ENCODE data around the gene RNF135. TPM values are rescaled to one million over a fixed set of nuclear protein-coding genes. Genes with fewer than 3 reads are reported as not detected.

Gene RNF135
- polyA plus RNA-seq, 1 of the 3 experiments (the other 2 are of a cell fraction): not detected

DNA sequence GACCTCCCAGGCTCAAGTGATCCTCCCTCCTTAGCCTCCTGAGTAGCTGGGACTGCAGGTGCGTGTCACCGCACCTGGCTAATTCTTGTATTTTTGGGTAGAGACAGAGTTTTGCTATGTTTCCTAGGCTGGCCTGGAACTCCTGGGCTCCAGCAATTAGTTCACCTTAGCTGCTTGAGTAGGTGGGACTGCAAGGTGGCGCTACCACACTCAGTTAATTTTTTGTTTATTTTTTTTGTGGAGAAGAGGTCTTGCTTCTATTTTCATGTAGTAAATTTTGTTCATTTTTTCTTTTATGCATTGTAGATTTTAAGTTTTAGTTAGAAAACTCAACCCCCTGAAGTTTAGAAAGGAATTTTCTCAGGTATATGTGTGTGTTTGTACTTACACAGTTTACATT, 21.7 kb downstream of the RNF135 start:
- no peaks in the 10 kb centered on the region for H4K20me1 ChIP-seq (ENCODE audit: insufficient read depth)
- no peak overlapping the region for H3K4me2 ChIP-seq
- no peaks in the 10 kb centered on the region for H3K9me2 ChIP-seq
- H3K9ac ChIP-seq: no peak overlapping the region
- TF ChIP-seq TEAD4 (IDR thresholded peaks at IDR 0.05; ENCODE audit: borderline replicate concordance, insufficient read depth): no peak
- TF ChIP-seq, protein P1, sequence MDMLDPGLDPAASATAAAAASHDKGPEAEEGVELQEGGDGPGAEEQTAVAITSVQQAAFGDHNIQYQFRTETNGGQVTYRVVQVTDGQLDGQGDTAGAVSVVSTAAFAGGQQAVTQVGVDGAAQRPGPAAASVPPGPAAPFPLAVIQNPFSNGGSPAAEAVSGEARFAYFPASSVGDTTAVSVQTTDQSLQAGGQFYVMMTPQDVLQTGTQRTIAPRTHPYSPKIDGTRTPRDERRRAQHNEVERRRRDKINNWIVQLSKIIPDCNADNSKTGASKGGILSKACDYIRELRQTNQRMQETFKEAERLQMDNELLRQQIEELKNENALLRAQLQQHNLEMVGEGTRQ (IDR thresholded peaks at IDR 0.05; ENCODE audit: borderline replicate concordance, low read depth, low read length): no peak
- no peak for TF ChIP-seq RAD21 (IDR thresholded peaks at IDR 0.05; ENCODE audit: low read length)
- TF ChIP-seq EZH2phosphoT487 (IDR thresholded peaks at IDR 0.05; ENCODE audit: borderline replicate concordance, low read depth): no peak
- no peak for TF ChIP-seq FOXJ3 (CRISPR knock-in tag; IDR thresholded peaks at IDR 0.05)
- TF ChIP-seq, protein P2, sequence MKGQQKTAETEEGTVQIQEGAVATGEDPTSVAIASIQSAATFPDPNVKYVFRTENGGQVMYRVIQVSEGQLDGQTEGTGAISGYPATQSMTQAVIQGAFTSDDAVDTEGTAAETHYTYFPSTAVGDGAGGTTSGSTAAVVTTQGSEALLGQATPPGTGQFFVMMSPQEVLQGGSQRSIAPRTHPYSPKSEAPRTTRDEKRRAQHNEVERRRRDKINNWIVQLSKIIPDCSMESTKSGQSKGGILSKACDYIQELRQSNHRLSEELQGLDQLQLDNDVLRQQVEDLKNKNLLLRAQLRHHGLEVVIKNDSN (IDR thresholded peaks at IDR 0.05; ENCODE audit: borderline replicate concordance, low read depth): no peak
- no peak for TF ChIP-seq ELF1 (IDR thresholded peaks at IDR 0.05)
- no peaks in the 10 kb centered on the region for H3K79me2 ChIP-seq (ENCODE audit: insufficient read depth)
- H2AFZ ChIP-seq (ENCODE audit: low read depth): no peak overlapping the region
- H3F3A ChIP-seq (replicated peaks; ENCODE audit: insufficient read depth): no peaks in the 10 kb centered on the region
- no peaks in the 10 kb centered on the region for H3K36me3 ChIP-seq (replicated peaks in 1 of 2; ENCODE audit: control insufficient read depth in 1 of 2, insufficient read depth in 2 of 2, low read length in 1 of 2)
- no peak overlapping the region for H3K27ac ChIP-seq (ENCODE audit: low read depth in 2 of 2, low read length in 1 of 2)
- H3K27me3 ChIP-seq (ENCODE audit: insufficient read depth): no peaks in the 10 kb centered on the region; the same call in 1 of the 2 replicates
- DNase-seq: no peak
- no peaks in the 10 kb centered on the region for H3K4me1 ChIP-seq (ENCODE audit: control insufficient read depth in 1 of 2, insufficient read depth in 2 of 2, low read depth in 1 of 2, low read length in 1 of 2)
- CTCF ChIA-PET: no interaction called here
- H3K9me3 ChIP-seq: no peaks in the 10 kb centered on the region
- H3K4me3 ChIP-seq (ENCODE audit: low read depth in 2 of 2, low read length in 1 of 2): no peak overlapping the region
- POLR2A ChIA-PET: no interaction called here
- 96% methylated on average over 3 of the region's 3 CpGs for WGBS (ENCODE audit: low lambda C conversion rate)

GRCh38 chr17:30995347-30995746, 24.5 kb downstream of the RNF135 start:
- H3K4me2 ChIP-seq: no peak overlapping the region
- no peak overlapping the region for H3K4me3 ChIP-seq (ENCODE audit: low read depth in 2 of 2, low read length in 1 of 2)
- no peak overlapping the region for H3K9ac ChIP-seq
- H3K9me3 ChIP-seq: no peaks in the 10 kb centered on the region
- no peaks in the 10 kb centered on the region for H4K20me1 ChIP-seq (ENCODE audit: insufficient read depth)
- H3F3A ChIP-seq (replicated peaks; ENCODE audit: insufficient read depth): no peaks in the 10 kb centered on the region
- ChIA-PET POLR2A (no interaction called here), CTCF (no interaction called here)
- no peaks in the 10 kb centered on the region for H3K4me1 ChIP-seq (ENCODE audit: control insufficient read depth in 1 of 2, insufficient read depth in 2 of 2, low read depth in 1 of 2, low read length in 1 of 2)
- H3K36me3 ChIP-seq (replicated peaks in 1 of 2; ENCODE audit: control insufficient read depth in 1 of 2, insufficient read depth in 2 of 2, low read length in 1 of 2): no peaks in the 10 kb centered on the region
- WGBS (ENCODE audit: low lambda C conversion rate): 100% methylated on average over 3 of the region's 3 CpGs
- no peak overlapping the region for H3K27ac ChIP-seq (ENCODE audit: low read depth in 2 of 2, low read length in 1 of 2)
- no peaks in the 10 kb centered on the region for H3K9me2 ChIP-seq
- no peak overlapping the region for H2AFZ ChIP-seq (ENCODE audit: low read depth)
- DNase-seq: no peak
- no peaks in the 10 kb centered on the region; the same call in 1 of the 2 replicates for H3K27me3 ChIP-seq (ENCODE audit: insufficient read depth)
- no peaks in the 10 kb centered on the region for H3K79me2 ChIP-seq (ENCODE audit: insufficient read depth)
- TF ChIP-seq CHD2 (IDR thresholded peaks at IDR 0.05; ENCODE audit: low read length, partially characterized antibody): no peak
- TF ChIP-seq, protein P3, sequence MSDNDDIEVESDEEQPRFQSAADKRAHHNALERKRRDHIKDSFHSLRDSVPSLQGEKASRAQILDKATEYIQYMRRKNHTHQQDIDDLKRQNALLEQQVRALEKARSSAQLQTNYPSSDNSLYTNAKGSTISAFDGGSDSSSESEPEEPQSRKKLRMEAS (IDR thresholded peaks at IDR 0.05; ENCODE audit: low read depth): no peak
- no peak for TF ChIP-seq FOXJ3 (CRISPR knock-in tag; IDR thresholded peaks at IDR 0.05)
- TF ChIP-seq FOXM1 (IDR thresholded peaks at IDR 0.05; ENCODE audit: low read depth): no peak
- TF ChIP-seq, protein P4, sequence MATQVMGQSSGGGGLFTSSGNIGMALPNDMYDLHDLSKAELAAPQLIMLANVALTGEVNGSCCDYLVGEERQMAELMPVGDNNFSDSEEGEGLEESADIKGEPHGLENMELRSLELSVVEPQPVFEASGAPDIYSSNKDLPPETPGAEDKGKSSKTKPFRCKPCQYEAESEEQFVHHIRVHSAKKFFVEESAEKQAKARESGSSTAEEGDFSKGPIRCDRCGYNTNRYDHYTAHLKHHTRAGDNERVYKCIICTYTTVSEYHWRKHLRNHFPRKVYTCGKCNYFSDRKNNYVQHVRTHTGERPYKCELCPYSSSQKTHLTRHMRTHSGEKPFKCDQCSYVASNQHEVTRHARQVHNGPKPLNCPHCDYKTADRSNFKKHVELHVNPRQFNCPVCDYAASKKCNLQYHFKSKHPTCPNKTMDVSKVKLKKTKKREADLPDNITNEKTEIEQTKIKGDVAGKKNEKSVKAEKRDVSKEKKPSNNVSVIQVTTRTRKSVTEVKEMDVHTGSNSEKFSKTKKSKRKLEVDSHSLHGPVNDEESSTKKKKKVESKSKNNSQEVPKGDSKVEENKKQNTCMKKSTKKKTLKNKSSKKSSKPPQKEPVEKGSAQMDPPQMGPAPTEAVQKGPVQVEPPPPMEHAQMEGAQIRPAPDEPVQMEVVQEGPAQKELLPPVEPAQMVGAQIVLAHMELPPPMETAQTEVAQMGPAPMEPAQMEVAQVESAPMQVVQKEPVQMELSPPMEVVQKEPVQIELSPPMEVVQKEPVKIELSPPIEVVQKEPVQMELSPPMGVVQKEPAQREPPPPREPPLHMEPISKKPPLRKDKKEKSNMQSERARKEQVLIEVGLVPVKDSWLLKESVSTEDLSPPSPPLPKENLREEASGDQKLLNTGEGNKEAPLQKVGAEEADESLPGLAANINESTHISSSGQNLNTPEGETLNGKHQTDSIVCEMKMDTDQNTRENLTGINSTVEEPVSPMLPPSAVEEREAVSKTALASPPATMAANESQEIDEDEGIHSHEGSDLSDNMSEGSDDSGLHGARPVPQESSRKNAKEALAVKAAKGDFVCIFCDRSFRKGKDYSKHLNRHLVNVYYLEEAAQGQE (IDR thresholded peaks at IDR 0.05; ENCODE audit: low read depth, low read length): no peak
- no peak for TF ChIP-seq SIN3A (IDR thresholded peaks at IDR 0.05; ENCODE audit: borderline replicate concordance, low read depth, low read length)
- TF ChIP-seq, protein P5, sequence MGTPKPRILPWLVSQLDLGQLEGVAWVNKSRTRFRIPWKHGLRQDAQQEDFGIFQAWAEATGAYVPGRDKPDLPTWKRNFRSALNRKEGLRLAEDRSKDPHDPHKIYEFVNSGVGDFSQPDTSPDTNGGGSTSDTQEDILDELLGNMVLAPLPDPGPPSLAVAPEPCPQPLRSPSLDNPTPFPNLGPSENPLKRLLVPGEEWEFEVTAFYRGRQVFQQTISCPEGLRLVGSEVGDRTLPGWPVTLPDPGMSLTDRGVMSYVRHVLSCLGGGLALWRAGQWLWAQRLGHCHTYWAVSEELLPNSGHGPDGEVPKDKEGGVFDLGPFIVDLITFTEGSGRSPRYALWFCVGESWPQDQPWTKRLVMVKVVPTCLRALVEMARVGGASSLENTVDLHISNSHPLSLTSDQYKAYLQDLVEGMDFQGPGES (IDR thresholded peaks at IDR 0.05; ENCODE audit: low read depth, low read length): no peak
- TF ChIP-seq EZH2phosphoT487 (IDR thresholded peaks at IDR 0.05; ENCODE audit: borderline replicate concordance, low read depth): no peak
- TF ChIP-seq, protein P2 (IDR thresholded peaks at IDR 0.05; ENCODE audit: borderline replicate concordance, low read depth): no peak
- no peak for TF ChIP-seq EP300 (IDR thresholded peaks at IDR 0.05; ENCODE audit: borderline replicate concordance in 1 of 2, low read depth in 1 of 2, low read length in 1 of 2)
- no peak for TF ChIP-seq YY1 (IDR thresholded peaks at IDR 0.05; ENCODE audit: low read depth)
- TF ChIP-seq MXI1 (IDR thresholded peaks at IDR 0.05; ENCODE audit: low read depth, low read length): no peak
- TF ChIP-seq FOSL2 (IDR thresholded peaks at IDR 0.05; ENCODE audit: borderline replicate concordance, low read depth): no peak
- no peak for TF ChIP-seq RAD21 (IDR thresholded peaks at IDR 0.05; ENCODE audit: low read length)
- no peak for TF ChIP-seq GABPA (IDR thresholded peaks at IDR 0.05; ENCODE audit: low read depth)
- TF ChIP-seq RCOR1 (IDR thresholded peaks at IDR 0.05; ENCODE audit: low read length): no peak
- TF ChIP-seq TAF1 (IDR thresholded peaks at IDR 0.05; ENCODE audit: borderline replicate concordance, low read depth, low read length): no peak
- no peak for TF ChIP-seq JUND (IDR thresholded peaks at IDR 0.05)

Measured in SK-N-SH (cell line).